Ishikawa (cell line): Measurements from ENCODE around the gene ZBTB40.

ENCODE experiments used
- CEBPB ChIP-seq: IDR thresholded peaks from 2 replicates; pipeline ENCODE4 v1.6.1; 2012
- EP300 ChIP-seq: IDR thresholded peaks from 2 replicates; pipeline ENCODE4 v1.6.1; 2012; ENCODE audit warnings: borderline replicate concordance
- REST ChIP-seq: IDR thresholded peaks from 2 replicates; pipeline ENCODE4 v1.6.1; 2012; ENCODE audit warnings: low read depth, mild to moderate bottlenecking
- TAF1 ChIP-seq: IDR thresholded peaks from 2 replicates; pipeline ENCODE4 v1.6.1; 2012; ENCODE audit warnings: low read depth, mild to moderate bottlenecking
- TCF12 ChIP-seq: IDR thresholded peaks from 2 replicates; pipeline ENCODE4 v1.6.1; 2012; ENCODE audit warnings: low read depth
- TEAD4 ChIP-seq: IDR thresholded peaks from 2 replicates; pipeline ENCODE4 v1.6.1; 2012
- YY1 ChIP-seq: IDR thresholded peaks from 2 replicates; pipeline ENCODE4 v1.6.1; 2012; ENCODE audit warnings: low read depth
- TF ChIP-seq, protein P1 (sequence below): IDR thresholded peaks from 2 replicates; pipeline ENCODE4 v1.6.1; 2012

DNA sequence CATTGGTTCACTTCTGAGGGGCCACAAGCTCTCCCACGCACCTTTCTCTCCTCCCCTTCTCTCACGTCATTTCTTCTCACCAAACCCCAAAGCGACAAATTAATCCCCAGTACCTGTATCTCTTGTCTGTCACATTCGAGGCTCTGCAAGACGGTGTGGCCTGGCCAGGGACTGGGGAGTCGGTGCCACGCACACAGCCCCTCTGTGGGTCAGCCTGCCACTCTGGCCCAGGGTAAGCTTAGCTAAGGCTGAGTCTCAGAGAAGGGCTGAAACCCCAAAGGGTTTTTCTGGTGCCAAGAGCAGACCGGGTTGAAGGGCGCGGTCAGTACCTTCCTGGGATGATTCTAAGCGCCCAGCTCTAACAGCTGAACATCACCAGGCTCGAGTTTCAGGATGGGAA lies 34.2 kb upstream of the ZBTB40 start:
- TF ChIP-seq CEBPB (no peak), TEAD4 (no peak), EP300 (no peak), REST (no peak), YY1 (no peak), TAF1 (no peak), TCF12 (no peak)
- TF ChIP-seq, protein P1, sequence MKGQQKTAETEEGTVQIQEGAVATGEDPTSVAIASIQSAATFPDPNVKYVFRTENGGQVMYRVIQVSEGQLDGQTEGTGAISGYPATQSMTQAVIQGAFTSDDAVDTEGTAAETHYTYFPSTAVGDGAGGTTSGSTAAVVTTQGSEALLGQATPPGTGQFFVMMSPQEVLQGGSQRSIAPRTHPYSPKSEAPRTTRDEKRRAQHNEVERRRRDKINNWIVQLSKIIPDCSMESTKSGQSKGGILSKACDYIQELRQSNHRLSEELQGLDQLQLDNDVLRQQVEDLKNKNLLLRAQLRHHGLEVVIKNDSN: no peak
